Measurements from ENCODE around the gene SP140L. TPM values are rescaled to one million over a fixed set of nuclear protein-coding genes. Genes with fewer than 3 reads are reported as not detected.

Gene SP140L
- total RNA-seq, 2 donors from 2014 or later = 6.7 to 9.9 TPM

GRCh38 chr2:230439590-230439989 is 112.6 kb downstream of the SP140L start:
- no peak overlapping the region for H3K4me3 ChIP-seq
- H3K4me1 ChIP-seq = no peaks in the 10 kb centered on the region
- DNase-seq (no peak), ATAC-seq (no peak)
- H3K36me3 ChIP-seq (replicated peaks in 1 of 2; ENCODE audit: insufficient read depth in 1 of 2, low read depth in 2 of 2) = peaks cover 4 to 6% of the 10 kb centered on the region in 2 donors
- WGBS, 2 donors = 27 to 58% methylated on average over 2 of the region's 2 CpGs
- H3K9me3 ChIP-seq = no peaks in the 10 kb centered on the region
- TF ChIP-seq POLR2A (IDR thresholded peaks at IDR 0.05) = no peak
- no peak for TF ChIP-seq CTCF (IDR thresholded peaks at IDR 0.05)
- no peaks in the 10 kb centered on the region for H3K27me3 ChIP-seq
- intact Hi-C loops (cut with DNase I) = no loop called here
- no peak overlapping the region for H3K27ac ChIP-seq

GRCh38 chr2:230441227-230441897 is 114.4 kb downstream of the SP140L start:
- ATAC-seq (peak; percentile 35), DNase-seq (peak in 2 of 4 donors; percentile 21 to 47)
- H3K36me3 ChIP-seq (replicated peaks in 1 of 2; ENCODE audit: insufficient read depth in 1 of 2, low read depth in 2 of 2) = peaks cover 7% of the 10 kb centered on the region in 2 donors
- TF ChIP-seq POLR2A (IDR thresholded peaks at IDR 0.05) (no peak), CTCF (IDR thresholded peaks at IDR 0.05) (no peak)
- H3K4me3 ChIP-seq = no peak overlapping the region
- H3K27ac ChIP-seq = peak overlapping the region in 1 of 4 donors; percentile 10
- WGBS, 2 donors = 60 to 85% methylated on average over 4 of the region's 4 CpGs
- H3K4me1 ChIP-seq = no peaks in the 10 kb centered on the region
- H3K27me3 ChIP-seq = no peaks in the 10 kb centered on the region
- intact Hi-C loops (cut with DNase I) = no loop called here
- no peaks in the 10 kb centered on the region for H3K9me3 ChIP-seq

- TF ChIP-seq POLR2A (IDR thresholded peaks at IDR 0.05) (no peak), CTCF (IDR thresholded peaks at IDR 0.05) (no peak)
- peaks cover 7 to 10% of the 10 kb centered on the region in 2 donors for H3K36me3 ChIP-seq (replicated peaks in 1 of 2; ENCODE audit: insufficient read depth in 1 of 2, low read depth in 2 of 2)
- H3K27me3 ChIP-seq = no peaks in the 10 kb centered on the region
- H3K4me1 ChIP-seq = no peaks in the 10 kb centered on the region
- H3K9me3 ChIP-seq = no peaks in the 10 kb centered on the region
- H3K27ac ChIP-seq = no peak overlapping the region
- H3K4me3 ChIP-seq = no peak overlapping the region
- DNase-seq (no peak), ATAC-seq (no peak)
- intact Hi-C loops (cut with DNase I) = no loop called here
- WGBS, 2 donors = 87 to 94% methylated on average over 2 of the region's 2 CpGs
Observed at GRCh38 chr2:230443541-230443940, 116.5 kb downstream of the SP140L start.

GRCh38 chr2:230444832-230445231 is 117.8 kb downstream of the SP140L start:
- TF ChIP-seq CTCF (IDR thresholded peaks at IDR 0.05) = no peak
- no peak for TF ChIP-seq POLR2A (IDR thresholded peaks at IDR 0.05)
- no peak for DNase-seq
- no peak for ATAC-seq
- Histone ChIP-seq H3K36me3 (replicated peaks in 1 of 2; ENCODE audit: insufficient read depth in 1 of 2, low read depth in 2 of 2) (peaks cover 7 to 14% of the 10 kb centered on the region in 2 donors), H3K27ac (no peak overlapping the region), H3K9me3 (no peaks in the 10 kb centered on the region), H3K4me1 (no peaks in the 10 kb centered on the region), H3K4me3 (no peak overlapping the region), H3K27me3 (no peaks in the 10 kb centered on the region)
- intact Hi-C loops (cut with DNase I) = no loop called here
- 72 to 83% methylated on average over 2 of the region's 2 CpGs for WGBS, 2 donors

GRCh38 chr2:230447036-230447435 is 120.0 kb downstream of the SP140L start:
- TF ChIP-seq POLR2A (IDR thresholded peaks at IDR 0.05) = no peak
- no peak for TF ChIP-seq CTCF (IDR thresholded peaks at IDR 0.05)
- Histone ChIP-seq H3K4me1 (no peaks in the 10 kb centered on the region), H3K27me3 (no peaks in the 10 kb centered on the region), H3K36me3 (replicated peaks in 1 of 2; ENCODE audit: insufficient read depth in 1 of 2, low read depth in 2 of 2) (peaks cover 7 to 17% of the 10 kb centered on the region in 2 donors), H3K27ac (no peak overlapping the region), H3K9me3 (no peaks in the 10 kb centered on the region), H3K4me3 (no peak overlapping the region)
- intact Hi-C loops (cut with DNase I) = no loop called here
- DNase-seq = no peak
- no peak for ATAC-seq
- WGBS, 2 donors = 80 to 81% methylated on average over 7 of the region's 7 CpGs
